Ishikawa (cell line): Measurements from ENCODE around the gene CCPG1.

Experiments used
- FOXM1 ChIP-seq: IDR thresholded peaks from 2 replicates; pipeline ENCODE4 v1.6.1; 2012; ENCODE audit warnings: low read depth, borderline replicate concordance
- REST ChIP-seq: IDR thresholded peaks from 2 replicates; pipeline ENCODE4 v1.6.1; 2012; ENCODE audit warnings: low read depth, mild to moderate bottlenecking
- YY1 ChIP-seq: IDR thresholded peaks from 2 replicates; pipeline ENCODE4 v1.6.1; 2012; ENCODE audit warnings: low read depth

GRCh38 chr15:55401786-55402246, 6.3 kb downstream of the CCPG1 start:
- TF ChIP-seq YY1, result no peak
- no peak for TF ChIP-seq FOXM1
- TF ChIP-seq REST, result no peak
